Activated naive CD4-positive, alpha-beta T cell treated with anti-CD3 and anti-CD28 coated beads, Interleukin-2, amount 50 U/mL, for 24 hours (primary cell): Measurements from ENCODE around the gene CBLB.

Experiments
- H3K27ac Mint-ChIP-seq: one replicate; pipeline ENCODE4 v1.8.0; 2021; ENCODE audit warnings: mild to moderate bottlenecking, mixed read lengths
- H3K27me3 Mint-ChIP-seq: one replicate; pipeline ENCODE4 v1.8.0; 2021; ENCODE audit warnings: mixed read lengths
- H3K36me3 Mint-ChIP-seq: one replicate; pipeline ENCODE4 v1.8.0; 2021; ENCODE audit warnings: mixed read lengths
- H3K4me1 Mint-ChIP-seq: one replicate; pipeline ENCODE4 v1.8.0; 2021; ENCODE audit warnings: mixed read lengths
- H3K4me3 Mint-ChIP-seq: one replicate; pipeline ENCODE4 v1.8.0; 2021; ENCODE audit warnings: mild to moderate bottlenecking, mixed read lengths
- H3K9me3 Mint-ChIP-seq: one replicate; pipeline ENCODE4 v1.8.0; 2021; ENCODE audit warnings: mixed read lengths

Gene CBLB

GRCh38 chr3:105842449-105842848, 26.4 kb downstream of the CBLB start:
- Mint-ChIP-seq H3K27me3 (no peaks in the 10 kb centered on the region), H3K36me3 (peaks cover 32% of the 10 kb centered on the region), H3K4me3 (no peak overlapping the region), H3K27ac (peak overlapping the region; percentile 72), H3K4me1 (peaks cover 72% of the 10 kb centered on the region), H3K9me3 (no peaks in the 10 kb centered on the region)

DNA sequence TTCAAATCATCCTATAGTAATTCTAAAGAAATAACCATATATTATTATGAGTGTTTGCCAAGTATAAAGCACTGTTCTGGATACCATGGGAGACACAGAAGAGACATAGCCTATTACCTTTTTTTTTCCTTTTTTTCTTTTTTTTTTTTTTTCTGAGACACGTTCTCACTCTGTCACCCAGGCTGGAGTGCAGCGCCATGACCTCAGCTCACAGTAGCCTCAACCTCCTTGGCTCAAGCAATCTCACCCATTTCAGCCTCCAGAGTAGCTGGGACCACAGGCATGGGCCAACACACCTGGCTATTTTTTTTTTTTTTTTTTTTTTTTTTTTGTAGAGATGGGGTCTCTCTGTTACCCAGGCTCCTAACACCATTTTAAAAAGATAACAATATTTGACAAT, 30.9 kb downstream of the CBLB start:
- Mint-ChIP-seq H3K9me3 (no peaks in the 10 kb centered on the region), H3K36me3 (peaks cover 52% of the 10 kb centered on the region), H3K4me3 (no peak overlapping the region), H3K27ac (no peak overlapping the region), H3K27me3 (no peaks in the 10 kb centered on the region), H3K4me1 (peaks cover 76% of the 10 kb centered on the region)

- H3K4me1 Mint-ChIP-seq, result peaks cover 79% of the 10 kb centered on the region
- peaks cover 53% of the 10 kb centered on the region for H3K36me3 Mint-ChIP-seq
- H3K9me3 Mint-ChIP-seq, result no peaks in the 10 kb centered on the region
- peak overlapping the region; percentile 56 for H3K4me3 Mint-ChIP-seq
- no peaks in the 10 kb centered on the region for H3K27me3 Mint-ChIP-seq
- H3K27ac Mint-ChIP-seq, result peak overlapping the region; percentile 88
These were observed 31.6 kb downstream of the CBLB start for GRCh38 chr3:105837143-105837740.

DNA sequence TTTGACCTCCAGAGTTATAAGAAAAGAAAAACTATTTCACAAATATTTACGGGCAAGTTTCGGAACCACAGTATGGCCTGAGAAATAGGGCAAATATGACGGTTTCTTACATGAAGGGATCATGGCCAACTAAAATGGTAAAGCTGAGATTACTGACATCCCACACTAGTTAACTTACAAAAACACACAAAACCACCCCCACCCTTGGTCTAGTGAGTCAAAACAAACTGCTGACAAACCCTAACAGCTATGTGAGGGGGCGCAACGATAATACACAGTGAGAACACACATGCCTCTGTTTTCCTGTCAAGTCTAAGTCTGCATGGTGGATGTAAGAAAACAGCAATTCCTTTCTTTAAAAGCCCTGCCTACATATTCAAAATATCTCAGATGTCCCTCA, 32.3 kb downstream of the CBLB start:
- Mint-ChIP-seq H3K4me3 (peak overlapping the region; percentile 56), H3K36me3 (peaks cover 49% of the 10 kb centered on the region), H3K9me3 (peaks cover under 1% of the 10 kb centered on the region), H3K27ac (peak overlapping the region; percentile 88), H3K27me3 (no peaks in the 10 kb centered on the region), H3K4me1 (peaks cover 85% of the 10 kb centered on the region)

DNA sequence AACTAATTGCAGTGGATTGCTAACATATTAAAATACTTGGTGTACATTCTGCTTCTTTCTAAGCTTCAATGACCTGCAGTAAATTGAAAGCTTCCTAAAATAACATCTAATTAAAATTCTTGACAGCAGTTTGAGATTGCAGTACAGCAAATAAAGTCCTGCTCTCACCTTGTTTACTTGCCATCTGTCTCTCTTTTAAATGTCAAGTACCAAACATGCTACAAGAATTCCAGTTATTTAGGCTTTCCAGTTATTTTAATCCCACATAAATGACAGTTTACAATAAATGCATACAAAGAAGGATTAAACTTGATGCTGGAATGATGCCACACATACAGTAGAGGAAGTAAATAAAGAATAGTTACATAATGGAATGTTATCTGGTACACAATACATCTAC, 33.2 kb downstream of the CBLB start:
- peaks cover 94% of the 10 kb centered on the region for H3K4me1 Mint-ChIP-seq
- H3K36me3 Mint-ChIP-seq, result peaks cover 57% of the 10 kb centered on the region
- H3K4me3 Mint-ChIP-seq, result no peak overlapping the region
- peaks cover 8% of the 10 kb centered on the region for H3K9me3 Mint-ChIP-seq
- no peaks in the 10 kb centered on the region for H3K27me3 Mint-ChIP-seq
- peak overlapping the region; percentile 78 for H3K27ac Mint-ChIP-seq

- Mint-ChIP-seq H3K27me3 (no peaks in the 10 kb centered on the region), H3K27ac (peak overlapping the region; percentile 94), H3K4me3 (peak overlapping the region; percentile 64), H3K9me3 (peaks cover 8% of the 10 kb centered on the region), H3K4me1 (peaks cover 95% of the 10 kb centered on the region), H3K36me3 (peaks cover 51% of the 10 kb centered on the region)
These were observed 34.0 kb downstream of the CBLB start for GRCh38 chr3:105834768-105835167.

GRCh38 chr3:105832644-105833043, 36.2 kb downstream of the CBLB start:
- Mint-ChIP-seq H3K4me1 (peaks cover 89% of the 10 kb centered on the region), H3K4me3 (peak overlapping the region; percentile 62), H3K36me3 (peaks cover 43% of the 10 kb centered on the region), H3K27ac (peak overlapping the region; percentile 93), H3K27me3 (no peaks in the 10 kb centered on the region), H3K9me3 (peaks cover 8% of the 10 kb centered on the region)

DNA sequence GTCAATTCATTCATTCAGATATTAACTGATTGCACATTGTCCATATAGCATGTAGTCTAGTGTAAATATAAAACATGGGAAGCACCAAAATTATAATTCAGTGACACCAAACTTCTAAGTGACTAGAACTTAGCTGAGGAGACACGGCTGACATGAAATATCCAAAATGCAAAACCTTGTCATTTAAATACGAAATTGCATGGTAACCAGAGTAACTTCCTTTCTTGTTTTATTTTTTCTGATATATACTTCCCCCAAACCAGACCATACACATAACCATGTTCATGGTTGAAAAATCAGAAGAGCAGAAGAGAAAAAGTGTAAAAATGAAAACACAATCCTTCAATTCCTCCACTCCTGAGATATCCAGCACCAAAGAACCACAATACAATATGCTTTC, 38.0 kb downstream of the CBLB start:
- peaks cover 88% of the 10 kb centered on the region for H3K4me1 Mint-ChIP-seq
- peak overlapping the region; percentile 96 for H3K27ac Mint-ChIP-seq
- H3K9me3 Mint-ChIP-seq, result peaks cover 8% of the 10 kb centered on the region
- peak overlapping the region; percentile 75 for H3K4me3 Mint-ChIP-seq
- H3K27me3 Mint-ChIP-seq, result no peaks in the 10 kb centered on the region
- H3K36me3 Mint-ChIP-seq, result peaks cover 37% of the 10 kb centered on the region

DNA sequence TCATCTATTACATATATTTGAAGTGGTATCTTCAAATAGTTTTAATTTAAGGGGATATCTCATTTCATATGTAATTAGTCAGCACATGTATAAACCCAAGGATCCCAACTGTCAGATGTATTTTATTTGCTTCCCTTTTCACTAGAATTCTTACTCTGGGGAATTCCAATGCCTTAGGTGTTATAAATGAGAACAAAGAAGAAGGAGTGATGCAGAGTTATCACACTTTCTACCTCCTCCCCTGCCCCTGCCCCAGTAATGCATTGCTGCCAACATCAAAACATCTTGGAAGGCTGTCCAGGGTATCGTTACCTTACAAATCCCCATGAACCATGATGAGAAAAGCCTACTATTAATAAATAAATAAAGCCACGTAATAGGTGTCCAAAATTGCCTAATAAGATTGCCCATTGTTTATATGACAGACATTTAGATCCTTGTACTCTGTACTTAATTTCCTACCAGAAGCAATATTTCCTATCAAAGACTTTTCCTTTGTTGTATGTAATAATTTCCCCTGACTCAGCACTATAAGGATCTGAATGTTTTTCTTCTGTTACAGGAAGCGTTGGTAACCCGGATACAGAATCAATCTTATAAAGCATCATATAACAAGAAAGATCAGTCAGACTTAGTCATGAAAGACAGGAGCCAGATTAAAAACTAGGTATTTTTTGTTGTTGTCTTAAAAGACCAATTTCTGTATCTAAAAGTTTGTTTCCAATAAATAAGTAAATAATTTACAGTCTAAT, 38.8 kb downstream of the CBLB start:
- Mint-ChIP-seq H3K27ac (peak overlapping the region; percentile 84), H3K36me3 (peaks cover 39% of the 10 kb centered on the region), H3K4me1 (peaks cover 85% of the 10 kb centered on the region)

DNA sequence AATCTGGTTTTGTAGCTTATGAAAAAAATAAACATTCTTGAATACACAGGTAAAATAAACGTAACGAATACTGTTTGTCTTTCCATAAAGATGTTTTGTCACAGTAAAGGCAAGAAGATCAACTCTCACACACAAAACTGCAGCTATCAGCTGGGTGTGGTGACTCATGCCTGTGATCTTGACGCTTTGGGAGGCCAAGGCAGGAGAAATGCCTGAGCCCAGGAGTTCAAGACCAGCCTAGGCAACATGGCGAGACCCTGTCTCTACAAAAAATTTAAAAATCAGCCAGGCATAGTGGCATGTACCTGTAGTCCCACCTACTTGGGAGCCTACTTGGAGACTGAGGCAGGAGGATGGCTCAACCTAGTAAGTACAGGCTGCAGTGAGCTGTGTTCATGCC, 39.6 kb downstream of the CBLB start:
- Mint-ChIP-seq H3K36me3 (peaks cover 35% of the 10 kb centered on the region), H3K27ac (peak overlapping the region; percentile 97), H3K9me3 (peaks cover 8% of the 10 kb centered on the region), H3K27me3 (no peaks in the 10 kb centered on the region), H3K4me3 (peak overlapping the region; percentile 77), H3K4me1 (peaks cover 85% of the 10 kb centered on the region)

More for the DNA sequence above, 38.8 kb downstream of the CBLB start:
- Mint-ChIP-seq H3K9me3 (peaks cover 8% of the 10 kb centered on the region), H3K4me3 (peak overlapping the region; percentile 0), H3K27me3 (no peaks in the 10 kb centered on the region)

GRCh38 chr3:105828703-105829102, 40.1 kb downstream of the CBLB start:
- H3K27me3 Mint-ChIP-seq, result no peaks in the 10 kb centered on the region
- peaks cover 36% of the 10 kb centered on the region for H3K36me3 Mint-ChIP-seq
- peak overlapping the region; percentile 77 for H3K4me3 Mint-ChIP-seq
- H3K4me1 Mint-ChIP-seq, result peaks cover 86% of the 10 kb centered on the region
- peaks cover 8% of the 10 kb centered on the region for H3K9me3 Mint-ChIP-seq
- H3K27ac Mint-ChIP-seq, result peak overlapping the region; percentile 97

DNA sequence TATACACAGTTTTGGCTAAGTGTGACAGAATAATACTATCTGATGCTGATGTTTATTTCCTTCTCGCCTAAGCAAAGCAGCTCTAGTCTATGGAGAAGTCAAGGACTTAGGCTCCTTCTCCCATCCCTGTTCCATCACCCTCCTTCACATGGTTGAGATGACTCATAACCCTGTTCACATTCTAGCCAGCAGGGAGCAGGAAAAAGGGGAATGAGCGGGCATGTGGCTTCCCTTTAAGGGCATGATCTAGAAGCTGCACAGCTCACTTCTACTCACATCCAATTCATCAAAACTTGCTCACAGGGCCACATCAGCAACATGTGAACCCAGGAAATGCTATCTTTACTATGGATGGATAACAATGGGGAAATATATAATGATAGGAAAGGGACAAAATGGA, 40.9 kb downstream of the CBLB start:
- Mint-ChIP-seq H3K4me1 (peaks cover 90% of the 10 kb centered on the region), H3K27ac (peak overlapping the region; percentile 97), H3K27me3 (no peaks in the 10 kb centered on the region), H3K9me3 (peaks cover 13% of the 10 kb centered on the region), H3K36me3 (peaks cover 39% of the 10 kb centered on the region), H3K4me3 (peak overlapping the region; percentile 45)

DNA sequence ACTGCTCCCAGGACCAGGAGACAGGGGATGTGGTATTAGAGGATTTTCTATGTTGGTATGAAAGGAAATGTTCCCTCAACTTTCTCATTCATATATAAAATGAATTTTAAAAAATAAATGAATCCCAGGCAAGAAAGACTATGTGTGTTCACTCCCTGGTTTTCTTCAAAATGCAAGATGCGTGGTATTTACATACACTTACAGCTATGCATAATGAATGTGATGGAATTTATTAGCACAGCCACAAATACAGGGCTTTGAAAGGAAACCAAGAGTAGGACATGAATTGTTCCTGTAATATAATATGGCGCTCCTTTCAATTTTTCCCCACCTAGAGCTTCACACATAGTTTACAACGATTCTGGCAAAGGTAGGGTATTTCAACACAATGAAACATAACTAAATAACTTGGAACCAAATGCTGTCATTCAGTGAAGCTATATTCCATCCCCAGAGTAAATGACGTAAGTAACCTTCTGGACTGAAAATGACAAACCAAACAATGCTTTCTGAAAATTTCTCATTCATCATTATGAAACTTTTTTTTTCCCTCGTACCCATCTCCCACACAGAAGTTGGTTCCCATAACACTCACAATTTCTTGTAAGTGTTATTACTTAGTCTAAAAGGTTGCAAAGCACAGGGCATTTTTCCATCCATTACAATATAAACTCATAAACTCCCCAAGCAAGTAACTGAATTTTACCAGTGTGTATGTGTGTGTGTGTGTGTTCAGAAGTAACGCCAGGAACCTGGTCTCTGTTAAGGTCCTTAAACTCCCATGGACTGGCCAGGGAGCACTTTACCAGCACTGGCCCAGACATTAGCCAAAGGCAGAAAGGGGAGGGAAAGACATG, 41.8 kb downstream of the CBLB start:
- Mint-ChIP-seq H3K4me1 (peaks cover 89% of the 10 kb centered on the region), H3K27ac (peak overlapping the region; percentile 100), H3K4me3 (peak overlapping the region; percentile 78), H3K36me3 (peaks cover 41% of the 10 kb centered on the region), H3K9me3 (peaks cover 19% of the 10 kb centered on the region), H3K27me3 (no peaks in the 10 kb centered on the region)

- H3K4me3 Mint-ChIP-seq, result peak overlapping the region; percentile 71
- peaks cover 79% of the 10 kb centered on the region for H3K4me1 Mint-ChIP-seq
These were observed 44.7 kb downstream of the CBLB start for GRCh38 chr3:105824129-105824528.

GRCh38 chr3:105823149-105823867, 45.5 kb downstream of the CBLB start:
- peak overlapping the region; percentile 97 for H3K27ac Mint-ChIP-seq
- H3K36me3 Mint-ChIP-seq, result peaks cover 39% of the 10 kb centered on the region
- peaks cover 11% of the 10 kb centered on the region for H3K9me3 Mint-ChIP-seq
- H3K4me1 Mint-ChIP-seq, result peaks cover 73% of the 10 kb centered on the region
- H3K4me3 Mint-ChIP-seq, result peak overlapping the region; percentile 43
- no peaks in the 10 kb centered on the region for H3K27me3 Mint-ChIP-seq

More at GRCh38 chr3:105824129-105824528, 44.7 kb downstream of the CBLB start:
- H3K27ac Mint-ChIP-seq, result peak overlapping the region; percentile 97
- H3K36me3 Mint-ChIP-seq, result peaks cover 39% of the 10 kb centered on the region
- peaks cover 11% of the 10 kb centered on the region for H3K9me3 Mint-ChIP-seq
- no peaks in the 10 kb centered on the region for H3K27me3 Mint-ChIP-seq
